Endothelial cell (in vitro differentiated cells): ENCODE data around the gene PHLDB2. TPM values are rescaled to one million over a fixed set of nuclear protein-coding genes. Genes with fewer than 3 reads are reported as not detected.

Experiments used
- DNase-seq: peaks from one replicate; pipeline ENCODE4 v3.0.0; 2021; ENCODE audit warnings: low spot score
- H3K27ac Mint-ChIP-seq: one replicate; pipeline ENCODE4 v1.8.0; 2021; ENCODE audit warnings: mixed read lengths, inconsistent platforms; ENCODE audit not compliant: unreplicated experiment
- H3K27me3 Mint-ChIP-seq: one replicate; pipeline ENCODE4 v1.8.0; 2021; ENCODE audit warnings: mild to moderate bottlenecking, moderate library complexity, mixed read lengths, inconsistent platforms; ENCODE audit not compliant: unreplicated experiment
- H3K36me3 Mint-ChIP-seq: one replicate; pipeline ENCODE4 v1.8.0; 2021; ENCODE audit warnings: mild to moderate bottlenecking, low read depth, mixed read lengths, inconsistent platforms; ENCODE audit not compliant: unreplicated experiment
- H3K4me1 Mint-ChIP-seq: one replicate; pipeline ENCODE4 v1.8.0; 2021; ENCODE audit warnings: mild to moderate bottlenecking, mixed read lengths, inconsistent platforms; ENCODE audit not compliant: unreplicated experiment
- H3K4me3 Mint-ChIP-seq: one replicate; pipeline ENCODE4 v1.8.0; 2021; ENCODE audit warnings: mild to moderate bottlenecking, mixed read lengths, inconsistent platforms; ENCODE audit not compliant: unreplicated experiment
- H3K9me3 Mint-ChIP-seq: one replicate; pipeline ENCODE4 v1.8.0; 2021; ENCODE audit warnings: mixed read lengths, inconsistent platforms; ENCODE audit not compliant: unreplicated experiment
- CTCF ChIP-seq: fragments of 200-600 bp; sonication (generic); IDR thresholded peaks from one replicate; pipeline ENCODE4 v1.5.0; 2021; ENCODE audit warnings: antibody characterized with exemption; ENCODE audit not compliant: unreplicated experiment
- total RNA-seq: library from RNA; stranded (reverse); fragmentation: NEBNext Ultra II Directional; extraction: Animal tissue kit (Norgen Biotek cat#: 25700); gene quantifications from one replicate; pipeline ENCODE4 v1.2.1, GENCODE V29; 2021; ENCODE audit not compliant: unreplicated experiment

PHLDB2 gene
- total RNA-seq, 1 donor from 2014 or later = 47.8 TPM

GRCh38 chr3:112020674-112021085 lies 161.6 kb downstream of the PHLDB2 start:
- Mint-ChIP-seq H3K4me1 (no peaks in the 10 kb centered on the region), H3K36me3 (no peaks in the 10 kb centered on the region), H3K4me3 (no peak overlapping the region), H3K27ac (no peak overlapping the region), H3K9me3 (no peaks in the 10 kb centered on the region), H3K27me3 (peaks cover 4% of the 10 kb centered on the region)
- TF ChIP-seq CTCF = no peak
- no peak for DNase-seq

Other genes with a start within 250 kb of the PHLDB2 start
- gene PLCXD2, start 184.6 kb upstream of the PHLDB2 start, total RNA-seq = 3.2 TPM
- gene ABHD10, start 119.8 kb downstream of the PHLDB2 start, total RNA-seq = 18.7 TPM
- gene TAGLN3, start 139.7 kb downstream of the PHLDB2 start, total RNA-seq = 0.72 TPM
- gene TMPRSS7, start 175.5 kb downstream of the PHLDB2 start, total RNA-seq = not detected
- 8.3 TPM for gene C3orf52, start 227.1 kb downstream of the PHLDB2 start, total RNA-seq